T-helper 1 cell treated with Interleukin-12 subunit alpha and Interleukin-12 subunit beta and Interleukin-4 antibody, amounts not matched to agents 30 μg/mL and 1 μg/mL, for 36 hours (primary cell): ENCODE data around the gene ST3GAL3.

Experiments used
- H3K27ac Mint-ChIP-seq: one replicate; pipeline ENCODE4 v1.8.0; 2021; ENCODE audit warnings: mild to moderate bottlenecking, mixed read lengths
- H3K27me3 Mint-ChIP-seq: one replicate; pipeline ENCODE4 v1.8.0; 2021; ENCODE audit warnings: low read depth, mixed read lengths
- H3K36me3 Mint-ChIP-seq: one replicate; pipeline ENCODE4 v1.8.0; 2021; ENCODE audit warnings: low read depth, mixed read lengths
- H3K4me1 Mint-ChIP-seq: one replicate; pipeline ENCODE4 v1.8.0; 2021; ENCODE audit warnings: low read depth, mixed read lengths
- H3K4me3 Mint-ChIP-seq: one replicate; pipeline ENCODE4 v1.8.0; 2021; ENCODE audit warnings: mild to moderate bottlenecking, moderate library complexity, mixed read lengths
- H3K9me3 Mint-ChIP-seq: one replicate; pipeline ENCODE4 v1.8.0; 2021; ENCODE audit warnings: mixed read lengths

ST3GAL3 gene

DNA sequence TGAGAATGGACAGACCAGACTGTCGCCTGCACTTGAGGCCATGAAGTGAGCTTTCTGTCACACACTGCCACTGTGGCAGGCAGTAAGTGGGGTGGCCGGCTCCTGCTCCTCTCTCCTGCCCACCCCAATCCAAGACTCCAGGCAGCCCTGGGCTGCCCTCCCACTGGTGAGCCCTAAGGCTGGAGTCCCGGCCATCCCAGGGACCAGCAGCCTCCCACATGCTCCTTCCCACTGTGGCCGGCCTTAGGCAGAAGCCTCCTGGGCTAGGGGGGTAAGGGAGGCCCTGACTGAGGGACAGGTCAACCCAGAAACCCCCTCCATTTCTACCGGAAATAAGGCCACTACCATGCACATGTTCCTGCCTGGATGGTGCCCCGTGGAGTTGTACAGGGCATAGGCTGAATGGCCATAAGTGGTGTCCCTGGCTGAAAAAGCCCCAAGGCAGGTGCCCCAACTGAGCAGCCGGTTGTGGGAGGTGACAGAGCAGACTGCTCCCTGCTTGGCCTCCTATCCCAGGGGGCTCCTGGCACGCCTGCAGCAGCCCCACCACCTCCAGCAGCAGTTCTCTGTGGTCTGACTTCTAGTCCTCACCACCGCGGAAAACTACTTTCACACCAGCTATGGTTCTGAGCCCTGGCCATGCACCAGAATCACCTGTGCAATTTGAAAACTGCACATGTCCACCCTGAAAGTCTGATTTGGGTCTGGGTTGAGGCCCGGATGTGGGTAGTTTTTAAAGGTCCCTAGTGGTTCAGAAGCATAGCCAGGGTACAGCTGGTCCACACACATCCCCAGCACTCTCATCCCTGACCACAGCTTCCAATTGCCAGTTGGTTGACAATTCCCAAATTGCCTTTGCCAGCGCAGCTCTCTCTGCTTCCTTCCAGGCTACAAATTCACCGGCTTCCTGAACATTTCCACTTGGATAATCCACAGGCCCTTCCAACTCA lies 224.7 kb downstream of the ST3GAL3 start:
- Mint-ChIP-seq H3K36me3 (no peaks in the 10 kb centered on the region), H3K4me1 (peaks cover 2% of the 10 kb centered on the region), H3K27me3 (peaks cover 20% of the 10 kb centered on the region), H3K4me3 (no peak overlapping the region), H3K9me3 (no peaks in the 10 kb centered on the region), H3K27ac (no peak overlapping the region)

DNA sequence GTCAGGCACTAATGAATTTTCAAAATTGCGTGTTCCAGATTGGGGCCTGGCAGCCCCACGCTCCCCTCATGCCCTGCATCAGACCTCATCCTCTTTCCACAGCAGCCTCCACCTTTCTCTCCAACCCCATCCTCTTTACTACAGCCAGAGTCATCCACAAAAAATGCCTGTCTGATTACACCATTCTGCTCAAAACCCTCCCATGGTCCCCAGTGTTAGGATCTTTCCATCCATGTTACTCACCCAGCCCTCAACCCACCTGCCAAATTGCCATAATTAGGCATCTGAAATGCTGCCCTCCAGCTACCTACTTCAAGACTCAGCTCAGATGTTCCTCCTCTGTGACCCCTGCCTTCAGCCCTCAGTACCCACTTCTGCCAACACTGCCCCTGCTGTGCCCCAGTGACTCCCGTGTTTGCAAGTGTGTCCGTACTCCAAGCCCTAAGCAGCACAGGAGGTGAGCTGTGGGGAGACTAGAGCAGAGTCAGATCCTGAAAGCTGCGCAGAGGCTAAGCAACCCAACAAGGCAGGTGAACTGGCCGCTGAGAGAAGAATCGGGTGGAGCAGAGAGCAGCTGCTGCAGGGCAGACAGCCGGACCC lies 225.6 kb downstream of the ST3GAL3 start:
- Mint-ChIP-seq H3K4me3 (no peak overlapping the region), H3K4me1 (peaks cover 2% of the 10 kb centered on the region), H3K9me3 (no peaks in the 10 kb centered on the region), H3K27me3 (peaks cover 20% of the 10 kb centered on the region), H3K27ac (no peak overlapping the region), H3K36me3 (no peaks in the 10 kb centered on the region)

DNA sequence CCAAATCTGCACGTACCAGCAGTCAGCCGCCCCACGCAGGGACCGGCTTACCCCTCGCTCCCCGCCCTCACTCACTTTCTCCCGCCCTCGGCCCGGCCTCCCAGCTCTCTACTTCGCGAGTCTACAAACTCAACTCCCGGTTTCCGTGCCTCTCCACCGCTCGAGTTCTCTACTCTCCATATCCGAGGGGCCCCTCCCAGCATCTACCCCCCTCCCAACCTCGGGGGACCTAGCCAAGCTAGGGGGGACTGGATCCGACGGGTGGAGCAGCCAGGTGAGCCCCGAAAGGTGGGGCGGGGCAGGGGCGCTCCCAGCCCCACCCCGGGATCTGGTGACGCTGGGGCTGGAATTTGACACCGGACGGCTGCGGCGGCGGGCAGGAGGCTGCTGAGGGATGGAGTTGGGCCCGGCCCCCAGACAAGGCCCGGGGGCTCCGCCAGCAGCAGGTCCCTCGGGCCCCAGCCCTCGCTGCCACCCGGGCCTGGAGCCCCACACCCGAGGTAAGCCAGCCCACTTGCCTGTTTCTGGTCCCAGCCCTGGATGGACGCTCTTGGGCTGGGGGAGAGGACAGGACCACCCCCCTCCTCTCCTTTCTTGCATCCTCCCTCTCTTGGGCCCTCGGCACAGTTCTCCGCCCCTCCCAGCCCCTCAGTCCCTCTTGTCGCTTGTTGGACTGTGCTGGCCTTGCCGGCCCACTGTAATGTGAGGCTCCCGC lies 226.2 kb downstream of the ST3GAL3 start, which contains the start of gene ARTN:
Gene ARTN, plus strand, starts transcription at position 416 of the 715 bp plus-strand sequence. CDS start 1,856 bp downstream, outside the sequence.
- Mint-ChIP-seq H3K9me3 (no peaks in the 10 kb centered on the region), H3K4me1 (peaks cover 2% of the 10 kb centered on the region), H3K36me3 (no peaks in the 10 kb centered on the region), H3K27me3 (peaks cover 20% of the 10 kb centered on the region), H3K4me3 (no peak within 1 kb of the TSS), H3K27ac (no peak within 1 kb of the TSS)

DNA sequence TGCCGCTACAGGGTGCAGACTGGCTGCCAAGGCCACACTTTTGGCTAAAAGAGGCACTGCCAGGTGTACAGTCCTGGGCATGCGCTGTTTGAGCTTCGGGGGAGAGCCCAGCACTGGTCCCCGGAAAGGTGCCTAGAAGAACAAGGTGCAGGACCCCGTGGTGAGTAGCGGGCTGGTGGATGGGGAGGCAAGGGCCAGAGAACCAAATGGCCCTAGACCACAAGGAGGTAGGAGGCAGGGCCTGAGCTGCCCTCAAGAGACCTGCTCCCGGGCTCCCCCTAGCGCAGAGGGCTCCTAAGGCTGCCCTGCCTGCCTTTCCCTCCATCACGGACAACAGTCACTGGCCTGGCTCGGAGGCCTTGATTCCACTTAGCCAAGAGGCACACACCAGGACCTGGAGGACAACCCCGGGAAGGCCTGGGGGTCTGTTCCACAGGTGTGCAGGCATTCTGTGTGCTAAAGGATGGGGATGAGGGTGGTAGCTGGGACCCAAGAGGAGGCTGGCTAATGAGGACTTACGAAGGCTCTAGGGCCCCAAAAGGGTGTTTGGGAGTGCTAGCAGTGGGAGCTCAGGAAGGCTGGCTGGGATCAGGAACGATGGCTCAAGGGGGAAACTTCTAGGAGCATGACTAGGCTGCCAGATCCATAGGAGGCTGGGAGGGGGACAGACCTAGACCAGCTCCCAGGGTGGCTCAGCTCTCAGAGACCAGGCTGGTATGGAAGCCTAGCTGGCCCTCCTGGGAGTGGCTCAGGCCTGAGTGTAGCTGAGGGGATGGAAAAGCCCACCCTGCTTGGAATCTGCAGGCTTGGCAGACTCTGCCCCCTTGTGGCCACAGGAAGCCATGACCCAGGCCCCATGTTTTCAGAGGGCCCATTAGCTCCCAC lies 227.0 kb downstream of the ST3GAL3 start:
- Mint-ChIP-seq H3K9me3 (no peaks in the 10 kb centered on the region), H3K27me3 (peaks cover 20% of the 10 kb centered on the region), H3K4me1 (peaks cover 2% of the 10 kb centered on the region), H3K4me3 (no peak overlapping the region), H3K36me3 (no peaks in the 10 kb centered on the region), H3K27ac (no peak overlapping the region)

DNA sequence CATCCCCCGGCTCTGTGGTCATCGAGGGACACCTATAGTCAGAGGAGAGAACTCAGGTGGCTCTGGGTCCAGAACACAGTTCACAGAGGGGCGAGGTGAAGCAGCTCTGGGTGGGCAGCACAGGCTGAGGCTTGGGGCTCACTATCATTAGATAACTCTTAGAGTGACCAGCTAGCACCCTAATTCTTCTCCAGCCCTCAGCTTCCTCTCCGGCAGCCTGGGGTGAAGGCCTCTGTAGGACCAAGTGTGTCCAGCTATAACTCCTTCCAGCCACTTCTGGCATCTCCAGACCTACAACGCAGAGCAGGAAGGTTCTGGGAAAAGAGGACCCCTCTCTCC lies 227.6 kb downstream of the ST3GAL3 start:
- Mint-ChIP-seq H3K27ac (no peak overlapping the region), H3K36me3 (peaks cover 3% of the 10 kb centered on the region), H3K4me3 (no peak overlapping the region), H3K27me3 (peaks cover 20% of the 10 kb centered on the region), H3K9me3 (no peaks in the 10 kb centered on the region), H3K4me1 (peaks cover 3% of the 10 kb centered on the region)

DNA sequence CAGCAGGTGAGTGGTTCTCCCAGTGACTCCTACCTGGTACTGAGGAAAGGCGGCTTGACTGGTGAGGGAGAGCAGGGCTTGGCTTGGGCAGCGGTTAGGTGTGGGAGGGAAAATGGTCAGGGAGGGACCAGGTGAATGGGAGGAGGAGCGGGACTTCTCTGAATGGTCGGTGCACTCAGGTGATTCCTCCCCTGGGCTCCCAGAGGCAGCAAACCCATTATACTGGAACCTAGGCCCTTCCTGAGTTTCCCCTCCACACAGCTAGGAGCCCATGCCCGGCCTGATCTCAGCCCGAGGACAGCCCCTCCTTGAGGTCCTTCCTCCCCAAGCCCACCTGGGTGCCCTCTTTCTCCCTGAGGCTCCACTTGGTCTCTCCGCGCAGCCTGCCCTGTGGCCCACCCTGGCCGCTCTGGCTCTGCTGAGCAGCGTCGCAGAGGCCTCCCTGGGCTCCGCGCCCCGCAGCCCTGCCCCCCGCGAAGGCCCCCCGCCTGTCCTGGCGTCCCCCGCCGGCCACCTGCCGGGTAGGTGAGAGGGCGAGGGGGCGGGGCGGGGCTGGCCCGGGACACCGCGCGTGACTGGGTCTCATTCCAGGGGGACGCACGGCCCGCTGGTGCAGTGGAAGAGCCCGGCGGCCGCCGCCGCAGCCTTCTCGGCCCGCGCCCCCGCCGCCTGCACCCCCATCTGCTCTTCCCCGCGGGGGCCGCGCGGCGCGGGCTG lies 228.5 kb downstream of the ST3GAL3 start:
- H3K27ac Mint-ChIP-seq: no peak overlapping the region
- no peaks in the 10 kb centered on the region for H3K9me3 Mint-ChIP-seq
- peak overlapping the region; percentile 9 for H3K4me3 Mint-ChIP-seq
- H3K4me1 Mint-ChIP-seq: peaks cover 3% of the 10 kb centered on the region
- peaks cover 20% of the 10 kb centered on the region for H3K27me3 Mint-ChIP-seq
- peaks cover 3% of the 10 kb centered on the region for H3K36me3 Mint-ChIP-seq

DNA sequence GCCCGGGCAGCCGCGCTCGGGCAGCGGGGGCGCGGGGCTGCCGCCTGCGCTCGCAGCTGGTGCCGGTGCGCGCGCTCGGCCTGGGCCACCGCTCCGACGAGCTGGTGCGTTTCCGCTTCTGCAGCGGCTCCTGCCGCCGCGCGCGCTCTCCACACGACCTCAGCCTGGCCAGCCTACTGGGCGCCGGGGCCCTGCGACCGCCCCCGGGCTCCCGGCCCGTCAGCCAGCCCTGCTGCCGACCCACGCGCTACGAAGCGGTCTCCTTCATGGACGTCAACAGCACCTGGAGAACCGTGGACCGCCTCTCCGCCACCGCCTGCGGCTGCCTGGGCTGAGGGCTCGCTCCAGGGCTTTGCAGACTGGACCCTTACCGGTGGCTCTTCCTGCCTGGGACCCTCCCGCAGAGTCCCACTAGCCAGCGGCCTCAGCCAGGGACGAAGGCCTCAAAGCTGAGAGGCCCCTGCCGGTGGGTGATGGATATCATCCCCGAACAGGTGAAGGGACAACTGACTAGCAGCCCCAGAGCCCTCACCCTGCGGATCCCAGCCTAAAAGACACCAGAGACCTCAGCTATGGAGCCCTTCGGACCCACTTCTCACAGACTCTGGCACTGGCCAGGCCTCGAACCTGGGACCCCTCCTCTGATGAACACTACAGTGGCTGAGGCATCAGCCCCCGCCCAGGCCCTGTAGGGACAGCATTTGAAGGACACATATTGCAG lies 229.3 kb downstream of the ST3GAL3 start:
- Mint-ChIP-seq H3K4me1 (peaks cover 3% of the 10 kb centered on the region), H3K36me3 (peaks cover 3% of the 10 kb centered on the region), H3K4me3 (peak overlapping the region; percentile 12), H3K27me3 (peaks cover 20% of the 10 kb centered on the region), H3K27ac (no peak overlapping the region), H3K9me3 (no peaks in the 10 kb centered on the region)

DNA sequence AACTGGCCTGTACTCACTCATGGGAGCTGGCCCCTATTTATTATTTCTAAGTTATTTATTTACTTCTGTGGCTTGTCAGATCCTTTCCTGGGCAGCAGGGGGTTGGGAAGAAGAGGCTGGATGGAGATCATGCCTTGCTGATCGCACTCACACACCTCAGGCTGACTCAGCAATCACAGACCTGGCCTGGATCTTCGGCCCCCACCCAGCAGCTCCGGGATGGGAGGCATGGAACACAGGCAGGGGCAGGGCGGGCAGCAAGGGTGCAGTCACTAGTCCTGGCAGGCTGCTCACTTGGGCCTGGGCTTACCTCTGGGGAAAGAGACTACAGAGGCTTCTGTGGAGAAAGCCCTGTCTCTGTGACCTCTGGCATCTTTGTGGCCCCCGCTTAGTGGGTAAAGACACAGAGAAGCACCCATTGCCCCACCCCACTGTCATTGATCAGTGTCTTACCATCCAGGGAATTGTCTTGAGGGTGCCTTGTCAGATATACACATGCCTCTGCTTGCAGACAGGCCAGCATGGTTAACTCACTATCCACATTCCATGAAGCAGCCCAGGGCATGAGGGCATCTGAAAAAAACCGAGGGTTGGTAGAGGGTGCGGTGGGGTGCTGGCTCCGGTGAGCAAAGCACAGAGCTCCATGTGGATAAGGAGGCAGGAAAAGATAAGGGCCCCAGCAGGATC lies 230.0 kb downstream of the ST3GAL3 start:
- no peaks in the 10 kb centered on the region for H3K9me3 Mint-ChIP-seq
- peaks cover 20% of the 10 kb centered on the region for H3K27me3 Mint-ChIP-seq
- H3K27ac Mint-ChIP-seq: no peak overlapping the region
- peaks cover 3% of the 10 kb centered on the region for H3K36me3 Mint-ChIP-seq
- H3K4me3 Mint-ChIP-seq: no peak overlapping the region
- H3K4me1 Mint-ChIP-seq: peaks cover 3% of the 10 kb centered on the region

DNA sequence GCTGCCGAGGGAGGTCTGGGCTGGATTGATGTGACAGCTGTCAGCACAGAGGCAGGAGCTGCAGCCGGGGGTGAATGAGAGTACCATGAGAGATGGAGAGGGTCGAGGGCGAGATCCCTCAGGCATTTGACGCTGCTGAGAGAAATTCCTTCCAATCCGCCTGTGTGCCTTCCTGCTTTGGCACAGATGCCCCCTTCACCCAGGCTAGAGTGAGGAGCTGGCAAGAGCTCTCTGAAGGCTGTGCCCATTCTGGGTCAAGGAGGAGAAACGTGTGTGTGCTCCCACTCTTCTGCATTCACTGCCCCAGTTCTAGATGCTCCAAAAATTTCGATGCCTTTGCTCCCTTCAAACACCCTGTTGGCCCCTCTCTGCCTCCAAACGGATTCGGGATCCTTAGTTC lies 231.0 kb downstream of the ST3GAL3 start:
- H3K9me3 Mint-ChIP-seq: no peaks in the 10 kb centered on the region
- H3K27ac Mint-ChIP-seq: no peak overlapping the region
- H3K36me3 Mint-ChIP-seq: peaks cover 11% of the 10 kb centered on the region
- H3K4me1 Mint-ChIP-seq: peaks cover 10% of the 10 kb centered on the region
- H3K4me3 Mint-ChIP-seq: no peak overlapping the region
- peaks cover 13% of the 10 kb centered on the region for H3K27me3 Mint-ChIP-seq

DNA sequence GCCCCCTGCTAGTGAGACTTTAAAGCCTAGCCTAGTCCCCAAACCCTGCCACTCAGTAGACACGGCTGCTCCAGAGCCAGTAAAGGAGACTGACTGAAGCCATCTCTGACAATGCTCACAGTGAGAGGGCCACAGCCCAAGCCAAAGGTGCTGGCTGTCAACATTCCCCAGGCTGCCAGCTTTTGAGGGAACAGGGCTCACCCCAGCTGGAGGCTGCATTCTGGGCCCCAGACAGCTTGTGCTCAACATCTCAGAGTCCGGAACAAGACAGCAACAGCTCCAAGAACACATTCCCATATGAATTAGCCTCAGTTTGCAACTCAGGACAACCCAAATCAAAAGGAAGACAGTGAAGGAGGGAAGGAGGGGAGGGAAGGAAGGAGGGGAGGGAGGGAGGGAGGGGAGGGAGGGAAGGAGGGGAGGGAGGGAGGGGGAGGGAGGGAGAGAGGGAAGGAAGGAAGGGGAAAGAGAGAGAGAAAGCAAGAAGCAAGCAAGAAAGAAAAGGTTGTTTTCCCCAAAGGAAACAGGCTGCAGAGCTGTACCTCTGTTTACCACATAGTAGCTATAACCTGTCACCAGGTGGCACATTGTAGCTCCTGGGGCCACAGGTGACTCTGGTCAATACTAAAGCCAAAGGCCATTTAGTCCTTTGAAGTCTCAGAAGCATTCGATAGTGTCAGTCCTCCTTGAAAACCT lies 231.7 kb downstream of the ST3GAL3 start:
- peaks cover 11% of the 10 kb centered on the region for H3K36me3 Mint-ChIP-seq
- H3K4me3 Mint-ChIP-seq: no peak overlapping the region
- no peaks in the 10 kb centered on the region for H3K9me3 Mint-ChIP-seq
- H3K27me3 Mint-ChIP-seq: peaks cover 13% of the 10 kb centered on the region
- no peak overlapping the region for H3K27ac Mint-ChIP-seq
- H3K4me1 Mint-ChIP-seq: peaks cover 8% of the 10 kb centered on the region

DNA sequence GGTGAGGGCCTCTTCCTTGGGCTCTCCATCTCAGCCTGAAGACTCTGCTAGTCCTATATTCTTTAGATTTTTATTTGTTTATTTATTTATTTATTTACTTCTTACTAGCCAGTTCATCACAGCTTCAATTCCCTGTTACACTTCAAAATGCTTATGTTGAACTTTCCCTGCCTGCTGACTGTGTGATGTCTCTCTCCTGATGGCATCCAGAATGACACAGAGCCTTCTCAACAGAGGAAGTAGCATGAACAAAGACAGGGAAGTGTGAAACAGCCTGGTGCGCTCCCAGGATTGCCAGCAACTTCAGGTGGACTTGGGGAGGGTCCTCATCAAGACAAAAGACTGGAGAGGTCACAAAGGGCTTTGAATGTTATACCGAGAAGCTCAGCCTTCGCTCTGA lies 235.1 kb downstream of the ST3GAL3 start:
- Mint-ChIP-seq H3K27me3 (no peaks in the 10 kb centered on the region), H3K36me3 (peaks cover 12% of the 10 kb centered on the region), H3K4me1 (peaks cover 27% of the 10 kb centered on the region), H3K9me3 (no peaks in the 10 kb centered on the region), H3K4me3 (no peak overlapping the region), H3K27ac (no peak overlapping the region)

DNA sequence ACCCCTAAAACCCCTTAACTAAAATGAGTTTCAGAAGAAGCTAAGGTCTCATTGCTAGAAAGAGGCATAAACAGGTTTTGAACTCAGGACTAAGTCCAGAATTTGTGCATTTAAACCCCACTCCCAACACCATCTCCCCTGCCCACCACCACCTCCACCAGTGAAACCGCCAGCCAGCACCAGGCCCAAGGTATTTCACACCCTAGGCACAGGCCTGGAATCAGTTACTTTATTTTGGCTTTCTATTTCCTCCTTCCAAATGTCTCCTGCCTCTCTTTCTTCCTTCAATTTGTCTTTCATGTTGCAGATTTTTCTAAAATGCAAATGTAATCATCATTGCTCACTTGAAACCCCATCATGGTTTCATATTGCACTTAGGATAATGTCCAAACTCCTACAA lies 237.5 kb downstream of the ST3GAL3 start:
- Mint-ChIP-seq H3K9me3 (no peaks in the 10 kb centered on the region), H3K4me1 (peaks cover 38% of the 10 kb centered on the region), H3K27me3 (no peaks in the 10 kb centered on the region), H3K36me3 (peaks cover 10% of the 10 kb centered on the region), H3K27ac (no peak overlapping the region), H3K4me3 (peak overlapping the region; percentile 92)
